Mononuclear cell (primary cell): ENCODE results near the gene SHD. TPM values are rescaled to one million over a fixed set of nuclear protein-coding genes. Genes with fewer than 3 reads are reported as not detected.
"Not testable (repeated sequence)": the region's sequence is repeated elsewhere in the genome, so short reads cannot be mapped to it uniquely, and the experiment has no call there.

Experiments used
- H3K27me3 ChIP-seq: 2 replicates; pipeline ENCODE4 v1.6.0; 2011; ENCODE audit warnings: low read length, control low read depth; ENCODE audit not compliant: insufficient read depth
- H3K4me1 ChIP-seq: 2 replicates; pipeline ENCODE4 v1.5.1; 2011; ENCODE audit warnings: mild to moderate bottlenecking, low read length, control low read depth; ENCODE audit not compliant: insufficient read depth
- H3K4me3 ChIP-seq: 2 replicates; pipeline ENCODE4 v1.5.1; 2011; ENCODE audit warnings: mild to moderate bottlenecking, low read length, moderate library complexity
- H3K9me3 ChIP-seq: 2 replicates; pipeline ENCODE4 v1.5.1; 2011; ENCODE audit warnings: low read depth, mild to moderate bottlenecking, control low read depth, low read length
- total RNA-seq: library from RNA; depleted of rRNA; stranded (reverse); fragments of >200 nt; gene quantifications from one replicate; pipeline ENCODE4 v1.2.3, GENCODE V29; 2012

The SHD gene
- total RNA-seq, 1 donor, result 0.84 TPM

DNA sequence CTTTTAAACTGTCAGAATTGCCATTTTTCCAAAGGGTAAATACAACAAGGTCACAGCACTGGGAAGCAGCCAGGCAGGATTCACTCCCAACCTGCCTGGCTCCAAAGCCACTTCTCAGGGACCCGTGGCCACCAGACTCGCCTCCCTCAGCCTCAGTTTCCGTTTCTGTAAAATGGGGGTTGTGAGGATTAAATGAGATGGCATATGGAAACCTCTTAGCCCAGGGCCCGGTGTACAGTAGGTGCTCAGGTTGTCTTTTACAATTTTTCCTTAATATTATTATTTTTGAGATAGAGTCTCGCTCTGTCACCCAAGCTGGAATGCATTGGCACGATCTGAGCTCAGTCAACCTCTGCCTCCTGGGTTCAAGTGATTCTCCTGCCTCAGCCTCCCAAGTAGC is 22.0 kb upstream of the SHD start:
- H3K4me1 ChIP-seq, result peaks cover 8% of the 10 kb centered on the region
- H3K9me3 ChIP-seq, result no peaks in the 10 kb centered on the region
- no peaks in the 10 kb centered on the region for H3K27me3 ChIP-seq
- no peak overlapping the region for H3K4me3 ChIP-seq

DNA sequence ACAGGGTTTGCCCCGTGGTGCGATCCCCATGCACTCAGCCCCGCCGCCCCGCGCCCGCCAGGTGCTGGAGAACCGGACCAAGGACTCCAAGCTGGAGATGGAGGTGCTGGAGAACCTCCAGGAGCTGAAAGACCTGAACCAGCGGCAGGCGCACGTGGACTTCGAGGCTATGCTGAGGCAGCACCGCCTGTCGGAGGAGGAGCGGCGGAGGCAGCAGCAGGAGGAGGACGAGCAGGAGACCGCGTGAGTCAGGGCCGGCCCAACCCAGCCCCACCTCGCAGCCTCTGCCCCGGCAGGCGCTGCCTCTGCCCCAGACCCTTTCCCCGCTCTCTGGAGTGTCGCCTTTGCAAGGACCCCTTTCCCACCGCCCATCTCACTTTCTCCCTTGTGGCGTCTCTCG is 20.9 kb upstream of the SHD start:
- Histone ChIP-seq H3K4me3 (no peak overlapping the region), H3K4me1 (peaks cover 8% of the 10 kb centered on the region), H3K9me3 (no peaks in the 10 kb centered on the region), H3K27me3 (no peaks in the 10 kb centered on the region)

DNA sequence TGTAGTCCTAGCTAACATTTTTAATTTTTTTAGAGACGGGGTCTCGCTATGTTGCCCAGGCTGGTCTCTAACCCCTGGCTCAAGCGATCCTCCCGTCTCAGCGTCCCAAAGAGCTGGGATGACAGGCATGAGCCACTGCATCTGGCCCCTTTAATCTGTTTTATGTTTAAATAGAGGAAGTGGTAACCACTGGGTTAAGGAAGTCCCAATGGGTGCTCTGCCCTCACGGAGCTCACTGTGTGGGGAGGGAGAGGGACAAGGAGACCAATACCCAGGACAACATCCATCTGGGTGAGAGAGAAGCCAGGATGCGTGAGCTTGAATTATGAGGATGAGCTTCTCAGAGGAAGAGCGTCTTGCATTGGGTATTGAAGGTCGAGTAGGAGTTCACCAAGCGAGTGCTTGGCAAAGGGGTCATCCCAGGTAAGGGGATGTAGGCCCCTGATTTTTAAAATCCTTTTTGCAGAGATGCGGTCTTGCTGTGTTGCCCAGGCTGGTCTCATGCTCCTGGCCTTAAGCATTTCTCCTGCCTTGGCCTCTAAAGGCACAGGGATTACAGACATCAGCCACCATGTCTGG is 18.4 kb upstream of the SHD start:
- Histone ChIP-seq H3K9me3 (no peaks in the 10 kb centered on the region), H3K27me3 (no peaks in the 10 kb centered on the region), H3K4me3 (no peak overlapping the region), H3K4me1 (peaks cover 14% of the 10 kb centered on the region)

- Histone ChIP-seq H3K4me3 (no peak overlapping the region), H3K9me3 (no peaks in the 10 kb centered on the region), H3K27me3 (no peaks in the 10 kb centered on the region), H3K4me1 (peaks cover 24% of the 10 kb centered on the region)
These were observed 14.3 kb upstream of the SHD start for GRCh38 chr19:4264812-4265211.

DNA sequence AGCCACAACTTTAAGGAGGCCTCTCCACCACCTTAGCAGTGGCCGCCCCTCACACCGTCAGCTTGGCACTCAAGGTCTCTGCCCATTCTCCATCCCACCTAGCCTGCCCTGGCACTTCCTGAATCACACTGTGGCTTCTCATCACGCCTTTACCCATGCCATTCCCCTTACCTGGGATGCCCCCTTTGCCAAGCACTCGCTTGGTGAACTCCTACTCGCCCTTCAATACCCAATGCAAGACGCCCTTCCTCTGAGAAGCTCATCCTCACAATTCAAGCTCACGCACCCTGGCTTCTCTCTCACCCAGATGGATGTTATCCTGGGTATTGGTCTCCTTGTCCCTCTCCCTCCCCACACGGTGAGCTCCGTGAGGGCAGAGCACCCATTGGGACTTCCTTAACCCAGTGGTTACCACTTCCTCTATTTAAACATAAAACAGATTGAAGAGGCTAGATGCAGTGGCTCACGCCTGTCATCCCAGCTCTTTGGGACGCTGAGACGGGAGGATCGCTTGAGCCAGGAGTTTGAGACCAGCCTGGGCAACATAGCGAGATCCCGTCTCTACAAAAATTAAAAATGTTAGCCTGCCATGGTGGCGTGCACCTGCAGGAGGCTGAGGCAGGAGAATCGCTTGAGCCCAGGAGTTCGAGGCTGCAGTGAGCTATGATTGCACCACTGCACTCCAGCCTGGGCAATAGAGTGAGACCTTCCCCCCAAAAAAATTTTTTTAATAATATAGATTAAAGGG is 12.6 kb upstream of the SHD start:
- Histone ChIP-seq H3K27me3 (no peaks in the 10 kb centered on the region), H3K4me1 (peaks cover 17% of the 10 kb centered on the region), H3K9me3 (no peaks in the 10 kb centered on the region), H3K4me3 (no peak overlapping the region)

DNA sequence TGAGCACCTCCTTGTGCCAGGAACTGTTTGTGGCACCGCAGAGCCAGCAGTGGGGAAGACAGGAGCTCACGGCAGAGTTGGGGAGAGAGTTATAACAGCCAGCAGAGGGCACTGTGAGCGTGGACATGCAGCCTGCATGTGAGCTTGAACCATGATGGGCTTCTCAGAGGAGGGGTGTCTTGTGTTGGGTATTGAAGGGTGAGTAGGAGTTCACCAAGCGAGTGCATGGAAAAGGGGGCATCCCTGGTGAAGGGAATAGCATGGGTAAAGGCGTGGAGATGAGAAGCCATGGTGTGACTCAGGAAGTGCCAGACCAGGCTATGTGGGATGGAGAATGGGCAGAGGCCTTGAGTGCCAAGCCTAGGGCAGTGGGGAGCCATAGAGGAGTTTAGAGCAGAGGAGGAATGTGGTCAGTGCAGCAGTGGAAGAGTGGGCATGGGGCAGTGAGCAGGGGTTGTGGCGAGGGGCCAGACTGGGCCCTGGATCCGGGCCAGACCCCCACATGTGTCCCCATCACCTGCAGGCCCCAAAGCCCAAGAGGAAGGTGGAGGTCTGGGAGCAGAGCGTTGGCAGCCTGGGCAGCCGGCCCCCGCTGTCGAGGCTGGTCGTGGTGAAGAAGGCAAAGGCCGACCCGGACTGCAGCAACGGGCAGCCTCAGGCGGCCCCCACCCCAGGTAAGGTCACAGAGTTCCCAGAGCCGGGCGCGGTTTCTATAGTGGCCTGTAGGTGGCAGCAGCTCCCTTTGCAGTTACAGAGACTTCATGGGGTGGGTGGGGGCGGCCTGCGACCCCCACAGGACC is 11.8 kb upstream of the SHD start:
- Histone ChIP-seq H3K27me3 (no peaks in the 10 kb centered on the region), H3K4me1 (peaks cover 17% of the 10 kb centered on the region), H3K4me3 (no peak overlapping the region), H3K9me3 (no peaks in the 10 kb centered on the region)

- H3K9me3 ChIP-seq, result no peaks in the 10 kb centered on the region
- H3K27me3 ChIP-seq, result no peaks in the 10 kb centered on the region
- peaks cover 17% of the 10 kb centered on the region for H3K4me1 ChIP-seq
- H3K4me3 ChIP-seq, result no peak overlapping the region
These were observed 10.9 kb upstream of the SHD start for GRCh38 chr19:4267901-4268815.

DNA sequence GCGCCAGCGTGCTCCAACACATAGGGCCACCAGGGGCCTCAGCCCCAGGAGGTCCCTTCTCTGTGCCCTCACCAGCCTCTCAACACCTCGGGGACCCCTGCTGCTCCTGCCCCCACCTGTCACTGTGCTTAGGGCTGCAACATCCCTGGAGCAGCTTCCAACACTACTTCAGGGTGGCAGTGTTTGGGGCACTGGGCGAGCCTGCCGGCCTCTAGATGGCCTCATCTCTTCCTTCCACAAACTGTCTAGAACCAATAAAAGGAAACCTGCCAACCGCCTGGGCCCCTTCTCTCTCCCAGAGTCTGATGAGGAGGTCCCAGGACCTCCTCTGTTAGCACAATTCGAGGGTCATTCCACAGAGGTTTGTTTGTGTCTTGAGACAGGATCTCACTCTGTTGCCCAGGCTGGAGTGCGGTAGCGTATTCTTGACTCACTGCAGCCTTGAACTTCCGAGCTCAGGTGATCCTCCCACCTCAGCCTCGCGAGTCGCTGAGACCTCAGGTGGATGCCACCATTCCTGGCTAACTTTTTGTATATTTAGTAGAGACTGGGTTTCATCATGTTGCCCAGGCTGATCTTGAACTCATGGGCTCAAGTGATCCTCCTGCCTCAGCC is 10.1 kb upstream of the SHD start:
- peaks cover 17% of the 10 kb centered on the region for H3K4me1 ChIP-seq
- H3K27me3 ChIP-seq, result no peaks in the 10 kb centered on the region
- H3K4me3 ChIP-seq, result no peak overlapping the region
- H3K9me3 ChIP-seq, result no peaks in the 10 kb centered on the region

DNA sequence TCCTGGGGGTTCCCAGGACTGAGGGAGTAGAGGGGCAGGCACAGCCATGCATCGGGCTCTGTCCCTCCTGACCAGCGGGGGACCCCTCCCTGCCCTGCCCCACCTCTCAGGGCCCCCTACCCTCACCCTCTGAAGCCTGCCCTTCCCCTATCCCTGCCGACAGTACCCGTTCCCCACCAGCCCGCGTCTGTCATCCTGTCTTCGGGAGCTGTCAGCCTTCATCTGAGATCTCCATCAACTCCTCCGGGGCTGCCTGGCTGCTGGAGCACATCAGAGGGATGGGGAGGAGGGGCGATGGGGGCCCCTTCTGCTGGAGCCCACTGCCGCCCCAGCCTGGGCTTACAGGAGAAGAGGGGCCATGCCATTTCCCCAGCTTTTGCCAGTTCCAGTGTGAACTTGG is 6.2 kb upstream of the SHD start:
- no peak overlapping the region for H3K4me3 ChIP-seq
- peaks cover under 1% of the 10 kb centered on the region for H3K27me3 ChIP-seq
- no peaks in the 10 kb centered on the region for H3K4me1 ChIP-seq
- H3K9me3 ChIP-seq, result no peaks in the 10 kb centered on the region

- H3K27me3 ChIP-seq, H3K4me1 ChIP-seq, H3K4me3 ChIP-seq, H3K9me3 ChIP-seq: not testable (repeated sequence)
These were observed 4.8 kb upstream of the SHD start for GRCh38 chr19:4274321-4274686.

DNA sequence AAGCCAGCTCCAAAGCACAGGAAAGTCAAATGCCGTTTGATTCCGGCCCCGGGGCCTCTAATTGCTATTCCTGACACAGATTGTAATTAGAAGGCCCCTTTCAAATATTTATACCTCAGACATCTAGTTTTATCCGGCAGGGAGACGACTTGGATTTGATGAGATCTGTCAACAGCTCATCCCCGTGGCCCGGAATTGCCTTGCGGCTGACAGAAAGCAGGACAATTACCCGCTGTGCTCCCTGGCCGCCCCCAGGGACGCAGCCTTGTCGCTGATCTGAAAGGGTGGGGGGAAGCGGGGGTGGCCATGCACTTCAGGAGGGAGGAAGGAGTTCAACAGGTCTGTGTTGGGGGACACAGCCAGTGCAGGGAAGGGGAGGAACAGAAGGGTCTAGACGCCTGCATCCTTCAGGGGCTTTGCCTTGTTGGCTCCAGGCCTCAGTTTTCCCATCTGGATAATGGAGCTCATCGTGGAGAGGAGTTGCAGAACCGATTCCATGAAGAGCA is 1.8 kb upstream of the SHD start:
- Histone ChIP-seq H3K4me3 (no peak overlapping the region), H3K4me1 (no peaks in the 10 kb centered on the region), H3K9me3 (no peaks in the 10 kb centered on the region), H3K27me3 (peaks cover 15% of the 10 kb centered on the region)

GRCh38 chr19:4278010-4278409 is 1.1 kb upstream of the SHD start:
- peaks cover 15% of the 10 kb centered on the region for H3K27me3 ChIP-seq
- no peak overlapping the region for H3K4me3 ChIP-seq
- H3K9me3 ChIP-seq, result no peaks in the 10 kb centered on the region
- no peaks in the 10 kb centered on the region for H3K4me1 ChIP-seq

DNA sequence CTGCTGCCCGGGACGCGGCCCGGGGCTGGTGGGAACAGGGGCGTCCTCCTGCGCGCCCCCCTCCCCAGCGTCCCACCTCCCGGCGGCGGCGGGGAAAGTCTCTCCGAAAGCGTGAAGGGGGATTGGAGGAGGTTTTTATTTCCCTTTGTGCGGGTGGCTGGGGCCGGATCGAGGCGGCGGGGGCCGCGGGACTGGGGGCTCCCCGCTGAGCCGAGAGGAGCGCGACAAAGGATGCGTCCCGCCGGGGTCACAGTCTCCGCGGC is 132 bp downstream of the SHD start:
- H3K27me3 ChIP-seq, result peaks cover 15% of the 10 kb centered on the region
- no peaks in the 10 kb centered on the region for H3K9me3 ChIP-seq
- H3K4me3 ChIP-seq, result no peak overlapping the region
- H3K4me1 ChIP-seq, result no peaks in the 10 kb centered on the region

- Histone ChIP-seq H3K4me3 (no peak overlapping the region), H3K4me1 (no peaks in the 10 kb centered on the region), H3K27me3 (peaks cover 15% of the 10 kb centered on the region), H3K9me3 (no peaks in the 10 kb centered on the region)
These were observed 710 bp downstream of the SHD start for GRCh38 chr19:4279530-4280422.
